ENCODE results near the gene PHYHD1. TPM values are rescaled to one million over a fixed set of nuclear protein-coding genes. Genes with fewer than 3 reads are reported as not detected.

The PHYHD1 gene
- total and polyA plus RNA-seq, 2 donors (not counting 3 experiments of a cell fraction or from before 2014, with no cell fraction given), result 1.1 to 1.8 TPM

GRCh38 chr9:128916745-128917144, 4.0 kb upstream of the PHYHD1 start:
- peaks cover 39% of the 10 kb centered on the region for H3K79me2 ChIP-seq (ENCODE audit: control insufficient read depth, insufficient read depth, low read length)
- FAIRE-seq, result no peak
- H3K4me1 ChIP-seq (ENCODE audit: control insufficient read depth, extremely low read depth, insufficient read depth, low read length), result peaks cover 68% of the 10 kb centered on the region
- H3K4me2 ChIP-seq (ENCODE audit: insufficient read depth, low read length), result no peak overlapping the region
- POLR2A ChIA-PET, result no interaction called here
- no TSS peak for BruUV-seq (replicated peaks)
- no peak for TF ChIP-seq MAX (IDR thresholded peaks at IDR 0.05; ENCODE audit: insufficient read depth, insufficient read length)
- no peak for TF ChIP-seq FOS (IDR thresholded peaks at IDR 0.05; ENCODE audit: borderline replicate concordance, insufficient read depth, low read length)
- no peak for TF ChIP-seq POLR2A (IDR thresholded peaks at IDR 0.05; ENCODE audit: low read depth, low read length)
- no peak for TF ChIP-seq EZH2 (IDR thresholded peaks at IDR 0.05; ENCODE audit: borderline replicate concordance, low read depth, low read length, severe bottlenecking)
- TF ChIP-seq, protein P1, sequence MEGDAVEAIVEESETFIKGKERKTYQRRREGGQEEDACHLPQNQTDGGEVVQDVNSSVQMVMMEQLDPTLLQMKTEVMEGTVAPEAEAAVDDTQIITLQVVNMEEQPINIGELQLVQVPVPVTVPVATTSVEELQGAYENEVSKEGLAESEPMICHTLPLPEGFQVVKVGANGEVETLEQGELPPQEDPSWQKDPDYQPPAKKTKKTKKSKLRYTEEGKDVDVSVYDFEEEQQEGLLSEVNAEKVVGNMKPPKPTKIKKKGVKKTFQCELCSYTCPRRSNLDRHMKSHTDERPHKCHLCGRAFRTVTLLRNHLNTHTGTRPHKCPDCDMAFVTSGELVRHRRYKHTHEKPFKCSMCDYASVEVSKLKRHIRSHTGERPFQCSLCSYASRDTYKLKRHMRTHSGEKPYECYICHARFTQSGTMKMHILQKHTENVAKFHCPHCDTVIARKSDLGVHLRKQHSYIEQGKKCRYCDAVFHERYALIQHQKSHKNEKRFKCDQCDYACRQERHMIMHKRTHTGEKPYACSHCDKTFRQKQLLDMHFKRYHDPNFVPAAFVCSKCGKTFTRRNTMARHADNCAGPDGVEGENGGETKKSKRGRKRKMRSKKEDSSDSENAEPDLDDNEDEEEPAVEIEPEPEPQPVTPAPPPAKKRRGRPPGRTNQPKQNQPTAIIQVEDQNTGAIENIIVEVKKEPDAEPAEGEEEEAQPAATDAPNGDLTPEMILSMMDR (IDR thresholded peaks at IDR 0.05; ENCODE audit: extremely low read depth in 1 of 2, insufficient read depth in 1 of 2, low read depth in 1 of 2, low read length in 2 of 2), result no peak
- no peak for TF ChIP-seq GATA2 (IDR thresholded peaks at IDR 0.05; ENCODE audit: insufficient read depth, insufficient read length, low read depth, low read length)
- no peak for TF ChIP-seq JUN (IDR thresholded peaks at IDR 0.05; ENCODE audit: borderline replicate concordance, insufficient read depth, insufficient read length, low read depth)
- no peak for TF ChIP-seq MYC (IDR thresholded peaks at IDR 0.05; ENCODE audit: low read depth, low read length)
- no peak for TF ChIP-seq POLR2AphosphoS5 (IDR thresholded peaks at IDR 0.05; ENCODE audit: insufficient read depth, low read depth, low read length)
- CTCF ChIA-PET, result interaction anchor here (0.7 to 1.8 kb wide), 4 partner anchors 11 to 55 kb away, joined by 4 to 5 read pairs (median 4); no protein-coding TSS in a partner anchor
- H3K36me3 ChIP-seq (ENCODE audit: control insufficient read depth in 2 of 2, extremely low read depth in 1 of 2, insufficient read depth in 2 of 2, low read length in 2 of 2), result peaks cover 15 to 23% of the 10 kb centered on the region in 2 experiments
- H3K27me3 ChIP-seq (ENCODE audit: control insufficient read depth in 2 of 2, insufficient read depth in 2 of 2, low read length in 2 of 2), result no peaks in the 10 kb centered on the region
- no peak overlapping the region for H2AFZ ChIP-seq (ENCODE audit: low read depth, low read length)
- no peak overlapping the region for H3K9ac ChIP-seq (replicated peaks; ENCODE audit: extremely low read depth, insufficient read depth, low read length)
- no peaks in the 10 kb centered on the region for H4K20me1 ChIP-seq (replicated peaks; ENCODE audit: control insufficient read depth, extremely low read depth, insufficient read depth, low read length)
- H3K9me1 ChIP-seq (replicated peaks; ENCODE audit: control insufficient read depth, extremely low read depth, insufficient read depth, low read length), result no peaks in the 10 kb centered on the region
- no peak overlapping the region for H3K4me3 ChIP-seq (replicated peaks in 1 of 3; ENCODE audit: insufficient read depth in 1 of 3, low read depth in 1 of 3, low read length in 3 of 3)
- intact Hi-C loops (cut with micrococcal nuclease) (no loop called here), dilution Hi-C loops (cut with MboI; ENCODE audit: extremely low pct_ligation_motif_present, low sequenced_read_pairs) (no loop called here)
- H3K9me3 ChIP-seq (replicated peaks; ENCODE audit: control insufficient read depth, insufficient read depth, low read length), result no peaks in the 10 kb centered on the region
- H3K27ac ChIP-seq (ENCODE audit: insufficient read depth, low read depth, low read length), result peak overlapping the region; percentile 30
- no peak for DNase-seq (ENCODE audit: low read depth, low spot score)
